HepG2 (cell line): ENCODE measurements around the gene ARHGAP30. TPM values are rescaled to one million over a fixed set of nuclear protein-coding genes. Genes with fewer than 3 reads are reported as not detected.

Source experiments
- ETV5 ChIP-seq: IDR thresholded peaks from 2 replicates; pipeline ENCODE4 v1.6.1; 2018; ENCODE audit warnings: missing biosample characterization, missing genetic modification reagents, inconsistent platforms, borderline replicate concordance
- GABPA ChIP-seq, 2 experiments: IDR thresholded peaks; 2 replicates each; pipeline ENCODE4 v1.6.1; 2011 to 2016; ENCODE audit warnings: low read depth in 2 of 2, low read length in 1 of 2, missing biosample characterization in 1 of 2, missing genetic modification characterization in 1 of 2
- HNRNPL ChIP-seq: fragments of 200-400 bp; formaldehyde crosslinking; IDR thresholded peaks from 2 replicates; pipeline ENCODE4 v1.6.1; 2017; ENCODE audit warnings: mild to moderate bottlenecking, low read depth, low read length
- MED13 ChIP-seq: sonication (generic); formaldehyde crosslinking; IDR thresholded peaks from 2 replicates; pipeline ENCODE4 v1.5.0; 2020; ENCODE audit warnings: missing genetic modification reagents
- NFATC3 ChIP-seq: sonication (generic); formaldehyde crosslinking; IDR thresholded peaks from 2 replicates; pipeline ENCODE4 v1.5.1; 2020; ENCODE audit warnings: mild to moderate bottlenecking, missing genetic modification reagents
- POLR2AphosphoS5 ChIP-seq: IDR thresholded peaks from 2 replicates; pipeline ENCODE4 v1.6.1; 2012; ENCODE audit warnings: low read depth, low read length
- RBM39 ChIP-seq: fragments of 200-400 bp; formaldehyde crosslinking; IDR thresholded peaks from one replicate; pipeline ENCODE4 v1.6.1; 2018; ENCODE audit warnings: antibody characterized with exemption, mild to moderate bottlenecking, low read depth, low read length; ENCODE audit not compliant: poor library complexity, severe bottlenecking
- TCF7 ChIP-seq: sonication (generic); IDR thresholded peaks from 2 replicates; pipeline ENCODE4 v1.6.1; 2016; ENCODE audit warnings: antibody characterized with exemption, low read depth
- THAP7 ChIP-seq: sonication (generic); formaldehyde crosslinking; IDR thresholded peaks from 2 replicates; pipeline ENCODE4 v1.8.1; 2023; ENCODE audit warnings: mild to moderate bottlenecking, missing genetic modification reagents
- ZNF20 ChIP-seq: sonication (generic); formaldehyde crosslinking; IDR thresholded peaks from 2 replicates; pipeline ENCODE4 v1.4.0; 2020; ENCODE audit warnings: mild to moderate bottlenecking, moderate library complexity, missing genetic modification reagents
- ZNF350 ChIP-seq: sonication (generic); formaldehyde crosslinking; IDR thresholded peaks from 2 replicates; pipeline ENCODE4 v1.4.0; 2020; ENCODE audit warnings: mild to moderate bottlenecking, low read depth, missing genetic modification reagents, borderline replicate concordance
- ZNF770 ChIP-seq: sonication (generic); formaldehyde crosslinking; IDR thresholded peaks from 2 replicates; pipeline ENCODE4 v1.5.0; 2020; ENCODE audit warnings: mild to moderate bottlenecking, missing genetic modification reagents
- ZSCAN20 ChIP-seq: sonication (generic); formaldehyde crosslinking; IDR thresholded peaks from 2 replicates; pipeline ENCODE4 v1.4.0; 2020; ENCODE audit warnings: missing genetic modification reagents, mild to moderate bottlenecking, borderline replicate concordance
- ZSCAN30 ChIP-seq: sonication (generic); formaldehyde crosslinking; IDR thresholded peaks from 2 replicates; pipeline ENCODE4 v1.5.0; 2020; ENCODE audit warnings: mild to moderate bottlenecking, missing genetic modification reagents
- polyA plus RNA-seq, 8 experiments: library from polyadenylated mRNA; depleted of rRNA in 3 of 8; stranded (reverse) in 7 of 8; unstranded in 1 of 8; fragments of >200 nt; fragmentation: Illumina TruSeq in 4 of 8; extraction: Trizol in 4 of 8; gene quantifications; 2 replicates each; pipeline versions ENCODE4 v1.2.1 to v1.2.3, GENCODE V29; 2011 to 2016; ENCODE audit warnings: low read depth in 4 of 8, missing spikeins in 1 of 8, mixed read lengths in 1 of 8; ENCODE audit not compliant: insufficient read depth in 1 of 8
- total RNA-seq, 5 experiments: library from RNA; depleted of rRNA; stranded (reverse); fragments of >200 nt; fragmentation: Illumina TruSeq; extraction: Trizol; gene quantifications; 2 replicates each; pipeline ENCODE4 v1.2.3, GENCODE V29; 2016; ENCODE audit warnings: low read depth in 1 of 5
- TF ChIP-seq, protein P1 (sequence below): IDR thresholded peaks from 2 replicates; pipeline ENCODE4 v1.6.1; 2016; ENCODE audit warnings: missing biosample characterization, missing genetic modification reagents, low read depth
- TF ChIP-seq, protein P2 (sequence below): sonication (generic); formaldehyde crosslinking; IDR thresholded peaks from 2 replicates; pipeline ENCODE4 v1.5.1; 2020; ENCODE audit warnings: mild to moderate bottlenecking, missing genetic modification reagents, moderate library complexity
- TF ChIP-seq, protein P3 (sequence below): sonication (generic); formaldehyde crosslinking; conservative IDR thresholded peaks from 2 replicates; pipeline ENCODE4 v1.4.0; 2020; ENCODE audit warnings: mild to moderate bottlenecking, missing genetic modification reagents, moderate library complexity

The ARHGAP30 gene
- total and polyA plus RNA-seq, 2 of the 13 experiments (the other 11 are each of a cell fraction or from before 2014, with no cell fraction given) = 0.13 to 0.20 TPM

DNA sequence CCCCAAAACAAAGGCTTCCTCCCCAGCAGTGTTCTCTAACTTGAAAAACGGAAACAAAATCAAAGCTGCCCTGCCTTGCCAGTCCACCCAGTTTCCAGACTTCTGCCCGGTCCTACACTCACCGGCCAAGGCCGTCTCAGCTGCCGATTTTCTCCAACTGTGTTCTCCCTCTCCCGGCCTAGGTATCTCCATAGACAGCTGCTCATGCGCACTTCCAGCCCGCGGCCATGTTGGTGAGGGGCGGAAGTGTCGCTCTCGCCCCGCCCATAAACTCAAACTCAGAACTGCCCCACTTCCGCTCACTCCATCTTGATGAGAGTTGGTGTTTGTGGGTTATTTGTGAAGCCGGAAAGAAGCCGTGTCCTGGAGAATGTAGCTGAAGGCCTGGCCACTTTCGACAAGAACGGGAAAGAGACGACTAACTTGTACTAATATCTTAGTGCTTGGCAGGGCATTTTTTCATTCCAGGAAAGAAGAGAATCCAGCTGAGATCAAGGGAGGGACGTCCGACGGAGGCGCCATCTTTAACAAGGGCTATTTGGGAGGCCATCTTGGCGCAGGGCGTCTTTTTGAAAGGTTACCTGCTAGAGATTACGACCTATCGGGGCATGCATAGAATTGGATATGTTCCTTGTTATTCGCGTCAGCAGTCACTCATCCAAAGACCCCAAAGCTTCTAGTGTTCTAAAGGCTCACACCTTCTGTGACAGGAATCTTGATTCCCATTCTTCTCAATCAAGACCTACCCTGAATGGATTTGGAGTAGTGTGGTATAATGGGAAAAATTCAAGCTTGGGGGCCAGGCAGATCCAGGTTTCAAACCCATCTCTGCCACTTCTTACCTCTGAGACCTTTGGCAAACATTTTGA is 23.7 kb downstream of the ARHGAP30 start, which contains the start of gene USF1 (continued):
- TF ChIP-seq MED13 (CRISPR knock-in tag) (no peak; the same call in 1 of the 2 replicates), HNRNPL (no peak), RBM39 (peak; percentile 19), NFATC3 (CRISPR knock-in tag) (0 out of 2 replicates have a peak, but pooled peaks have one; percentile 61), ZNF350 (CRISPR knock-in tag) (peak; percentile 85), GABPA (IDR thresholded peaks at IDR 0.05; ENCODE audit: low read depth, low read length) (peak; percentile 91), GABPA (CRISPR knock-in tag; IDR thresholded peaks at IDR 0.05; ENCODE audit: low read depth) (peak; percentile 100), ZSCAN30 (CRISPR knock-in tag) (0 out of 2 replicates have a peak, but pooled peaks have one; percentile 37), ETV5 (CRISPR knock-in tag) (peak; percentile 54; the same call in 1 of the 2 replicates), TCF7 (peak; percentile 17; the same call in 1 of the 2 replicates), THAP7 (CRISPR knock-in tag) (peak; percentile 71; the same call in 1 of the 2 replicates), ZSCAN20 (no peak; the same call in 1 of the 2 replicates), POLR2AphosphoS5 (peak; percentile 91), ZNF770 (CRISPR knock-in tag) (peak; percentile 45; the same call in 1 of the 2 replicates), ZNF20 (CRISPR knock-in tag) (peak; percentile 79; the same call in 1 of the 2 replicates)
- TF ChIP-seq, protein P1, sequence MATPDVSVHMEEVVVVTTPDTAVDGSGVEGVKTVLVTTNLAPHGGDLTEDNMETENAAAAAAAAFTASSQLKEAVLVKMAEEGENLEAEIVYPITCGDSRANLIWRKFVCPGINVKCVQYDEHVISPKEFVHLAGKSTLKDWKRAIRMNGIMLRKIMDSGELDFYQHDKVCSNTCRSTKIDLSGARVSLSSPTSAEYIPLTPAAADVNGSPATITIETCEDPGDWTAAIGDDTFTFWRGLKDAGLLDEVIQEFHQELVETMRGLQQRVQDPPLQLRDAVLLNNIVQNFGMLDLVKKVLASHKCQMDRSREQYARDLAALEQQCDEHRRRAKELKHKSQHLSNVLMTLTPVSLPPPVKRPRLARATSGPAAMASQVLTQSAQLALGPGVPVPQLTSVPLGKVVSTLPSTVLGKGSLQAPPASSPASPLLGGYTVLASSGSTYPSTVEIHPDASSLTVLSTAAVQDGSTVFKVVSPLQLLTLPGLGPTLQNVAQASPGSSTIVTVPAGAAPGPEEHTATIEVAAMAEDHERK (CRISPR knock-in tag) = no peak
- TF ChIP-seq, protein P2, sequence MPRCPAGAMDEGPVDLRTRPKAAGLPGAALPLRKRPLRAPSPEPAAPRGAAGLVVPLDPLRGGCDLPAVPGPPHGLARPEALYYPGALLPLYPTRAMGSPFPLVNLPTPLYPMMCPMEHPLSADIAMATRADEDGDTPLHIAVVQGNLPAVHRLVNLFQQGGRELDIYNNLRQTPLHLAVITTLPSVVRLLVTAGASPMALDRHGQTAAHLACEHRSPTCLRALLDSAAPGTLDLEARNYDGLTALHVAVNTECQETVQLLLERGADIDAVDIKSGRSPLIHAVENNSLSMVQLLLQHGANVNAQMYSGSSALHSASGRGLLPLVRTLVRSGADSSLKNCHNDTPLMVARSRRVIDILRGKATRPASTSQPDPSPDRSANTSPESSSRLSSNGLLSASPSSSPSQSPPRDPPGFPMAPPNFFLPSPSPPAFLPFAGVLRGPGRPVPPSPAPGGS = no peak
- TF ChIP-seq, protein P3, sequence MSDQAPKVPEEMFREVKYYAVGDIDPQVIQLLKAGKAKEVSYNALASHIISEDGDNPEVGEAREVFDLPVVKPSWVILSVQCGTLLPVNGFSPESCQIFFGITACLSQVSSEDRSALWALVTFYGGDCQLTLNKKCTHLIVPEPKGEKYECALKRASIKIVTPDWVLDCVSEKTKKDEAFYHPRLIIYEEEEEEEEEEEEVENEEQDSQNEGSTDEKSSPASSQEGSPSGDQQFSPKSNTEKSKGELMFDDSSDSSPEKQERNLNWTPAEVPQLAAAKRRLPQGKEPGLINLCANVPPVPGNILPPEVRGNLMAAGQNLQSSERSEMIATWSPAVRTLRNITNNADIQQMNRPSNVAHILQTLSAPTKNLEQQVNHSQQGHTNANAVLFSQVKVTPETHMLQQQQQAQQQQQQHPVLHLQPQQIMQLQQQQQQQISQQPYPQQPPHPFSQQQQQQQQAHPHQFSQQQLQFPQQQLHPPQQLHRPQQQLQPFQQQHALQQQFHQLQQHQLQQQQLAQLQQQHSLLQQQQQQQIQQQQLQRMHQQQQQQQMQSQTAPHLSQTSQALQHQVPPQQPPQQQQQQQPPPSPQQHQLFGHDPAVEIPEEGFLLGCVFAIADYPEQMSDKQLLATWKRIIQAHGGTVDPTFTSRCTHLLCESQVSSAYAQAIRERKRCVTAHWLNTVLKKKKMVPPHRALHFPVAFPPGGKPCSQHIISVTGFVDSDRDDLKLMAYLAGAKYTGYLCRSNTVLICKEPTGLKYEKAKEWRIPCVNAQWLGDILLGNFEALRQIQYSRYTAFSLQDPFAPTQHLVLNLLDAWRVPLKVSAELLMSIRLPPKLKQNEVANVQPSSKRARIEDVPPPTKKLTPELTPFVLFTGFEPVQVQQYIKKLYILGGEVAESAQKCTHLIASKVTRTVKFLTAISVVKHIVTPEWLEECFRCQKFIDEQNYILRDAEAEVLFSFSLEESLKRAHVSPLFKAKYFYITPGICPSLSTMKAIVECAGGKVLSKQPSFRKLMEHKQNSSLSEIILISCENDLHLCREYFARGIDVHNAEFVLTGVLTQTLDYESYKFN (CRISPR knock-in tag) = peak; percentile 45
